D721Med (cell line): Measurements from ENCODE around the gene CNTN4.

Experiments
- DNase-seq: peaks from one replicate; pipeline ENCODE4 v3.0.0; 2011; ENCODE audit warnings: low spot score; ENCODE audit not compliant: insufficient read length
- FAIRE-seq: peaks from 2 replicates; lab custom pipeline; 2011; peaks lifted over from hg19 to GRCh38; lab: Jason Lieb, UNC
- CTCF ChIP-seq: IDR thresholded peaks from 2 replicates; pipeline ENCODE4 v1.5.1; 2012; ENCODE audit warnings: mild to moderate bottlenecking, control low read depth; ENCODE audit not compliant: insufficient read depth; ENCODE audit errors: missing control alignments

CNTN4 gene

GRCh38 chr3:3059645-3060044 lies 961.0 kb downstream of the CNTN4 start:
- FAIRE-seq (no peak), DNase-seq (no peak)
- no peak for TF ChIP-seq CTCF

GRCh38 chr3:3064297-3064696 lies 965.6 kb downstream of the CNTN4 start:
- FAIRE-seq = no peak
- no peak for DNase-seq
- TF ChIP-seq CTCF = no peak

- DNase-seq (no peak), FAIRE-seq (no peak)
- no peak for TF ChIP-seq CTCF
Measured at GRCh38 chr3:3065876-3066275, 967.2 kb downstream of the CNTN4 start.

GRCh38 chr3:3066378-3066777 lies 967.7 kb downstream of the CNTN4 start:
- no peak for FAIRE-seq
- no peak for TF ChIP-seq CTCF
- DNase-seq = no peak

- TF ChIP-seq CTCF = no peak
- DNase-seq (no peak), FAIRE-seq (no peak)
Measured at GRCh38 chr3:3066910-3067309, 968.2 kb downstream of the CNTN4 start.

- TF ChIP-seq CTCF = no peak
- FAIRE-seq (no peak), DNase-seq (no peak)
Measured at GRCh38 chr3:3068358-3068881, 969.8 kb downstream of the CNTN4 start.

GRCh38 chr3:3069723-3070122 lies 971.1 kb downstream of the CNTN4 start:
- DNase-seq = no peak
- FAIRE-seq = no peak
- TF ChIP-seq CTCF = no peak
